GM06990 (cell line): ENCODE results near the gene MEGF11.
A peak's percentile ranks its signal among the peaks of the same experiment; 100 is the strongest.

Experiments used
- DNase-seq: peaks from one replicate; pipeline ENCODE4 v3.0.0-alpha.2; 2011; ENCODE audit not compliant: insufficient read length; ENCODE audit errors: extremely low read depth
- H3K27me3 ChIP-seq: replicated peaks from 2 replicates; pipeline ENCODE4 v1.6.0; 2011; ENCODE audit warnings: low read length; ENCODE audit not compliant: control insufficient read depth, insufficient read depth
- H3K36me3 ChIP-seq: 2 replicates; pipeline ENCODE4 v1.5.1; 2011; ENCODE audit warnings: low read length; ENCODE audit not compliant: control insufficient read depth, insufficient read depth
- H3K4me3 ChIP-seq: replicated peaks from 2 replicates; pipeline ENCODE4 v1.5.1; 2011; ENCODE audit warnings: low read depth, mild to moderate bottlenecking, control low read depth, low read length
- TF ChIP-seq, protein P1 (sequence below): IDR thresholded peaks from 2 replicates; pipeline ENCODE4 v1.5.1; 2011; ENCODE audit warnings: low read length, control low read depth, mild to moderate bottlenecking, inconsistent platforms; ENCODE audit not compliant: insufficient read depth, poor library complexity, severe bottlenecking

The MEGF11 gene

DNA sequence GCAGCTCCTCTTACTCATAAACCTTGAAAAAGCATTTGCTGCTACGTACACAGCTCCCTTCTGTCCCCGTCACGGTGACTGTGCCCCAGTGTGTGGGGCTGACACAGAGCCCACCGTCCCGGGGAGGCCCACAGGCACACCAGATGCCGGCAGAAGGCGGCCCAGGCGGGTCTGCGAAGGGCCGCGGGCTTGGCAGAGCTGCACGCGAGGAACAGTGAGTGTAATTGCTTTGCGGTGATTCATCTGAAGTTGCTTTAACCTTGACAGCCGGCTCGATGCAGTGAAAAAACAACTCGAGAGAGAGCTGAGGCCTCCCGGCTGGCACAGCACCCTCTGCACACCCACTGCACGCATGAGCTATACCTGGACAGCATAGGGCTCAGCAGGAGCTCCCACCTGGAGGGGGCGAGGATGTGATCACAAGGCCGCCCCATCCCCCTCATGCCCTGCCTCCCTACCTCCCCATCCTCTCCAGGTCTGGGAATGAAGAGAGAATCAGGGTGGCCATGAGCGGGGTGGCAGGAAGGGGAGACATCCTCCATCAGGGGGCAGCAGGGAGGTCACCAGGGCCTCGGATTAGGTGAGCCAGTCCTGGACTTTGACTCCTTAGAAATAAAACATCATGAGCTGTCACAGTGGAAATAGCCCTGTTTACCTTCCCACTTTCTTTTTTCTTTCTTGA lies 172.7 kb downstream of the MEGF11 start:
- H3K4me3 ChIP-seq, result no peak overlapping the region
- no peak for DNase-seq
- no peaks in the 10 kb centered on the region; the same call in 1 of the 2 replicates for H3K27me3 ChIP-seq
- TF ChIP-seq, protein P1, sequence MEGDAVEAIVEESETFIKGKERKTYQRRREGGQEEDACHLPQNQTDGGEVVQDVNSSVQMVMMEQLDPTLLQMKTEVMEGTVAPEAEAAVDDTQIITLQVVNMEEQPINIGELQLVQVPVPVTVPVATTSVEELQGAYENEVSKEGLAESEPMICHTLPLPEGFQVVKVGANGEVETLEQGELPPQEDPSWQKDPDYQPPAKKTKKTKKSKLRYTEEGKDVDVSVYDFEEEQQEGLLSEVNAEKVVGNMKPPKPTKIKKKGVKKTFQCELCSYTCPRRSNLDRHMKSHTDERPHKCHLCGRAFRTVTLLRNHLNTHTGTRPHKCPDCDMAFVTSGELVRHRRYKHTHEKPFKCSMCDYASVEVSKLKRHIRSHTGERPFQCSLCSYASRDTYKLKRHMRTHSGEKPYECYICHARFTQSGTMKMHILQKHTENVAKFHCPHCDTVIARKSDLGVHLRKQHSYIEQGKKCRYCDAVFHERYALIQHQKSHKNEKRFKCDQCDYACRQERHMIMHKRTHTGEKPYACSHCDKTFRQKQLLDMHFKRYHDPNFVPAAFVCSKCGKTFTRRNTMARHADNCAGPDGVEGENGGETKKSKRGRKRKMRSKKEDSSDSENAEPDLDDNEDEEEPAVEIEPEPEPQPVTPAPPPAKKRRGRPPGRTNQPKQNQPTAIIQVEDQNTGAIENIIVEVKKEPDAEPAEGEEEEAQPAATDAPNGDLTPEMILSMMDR, result peak; percentile 21
- H3K36me3 ChIP-seq, result no peaks in the 10 kb centered on the region

DNA sequence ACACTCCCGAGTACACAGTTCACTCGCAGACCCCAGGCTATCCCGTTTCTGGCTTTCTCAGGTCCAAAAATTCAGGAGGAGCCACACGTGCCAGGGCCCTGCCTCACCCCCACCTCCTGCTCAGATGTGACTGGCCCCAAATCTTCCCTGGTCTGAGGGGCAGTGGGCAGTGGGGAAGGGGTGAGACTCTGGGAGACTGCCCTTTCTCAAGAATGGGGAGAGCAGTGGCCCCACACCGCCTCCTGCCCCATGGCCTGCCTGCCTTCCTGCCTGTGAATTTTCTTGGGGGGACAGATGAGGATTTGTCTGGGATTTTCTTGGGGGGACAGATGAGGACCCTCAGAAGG lies 174.6 kb downstream of the MEGF11 start:
- Histone ChIP-seq H3K36me3 (no peaks in the 10 kb centered on the region), H3K27me3 (no peaks in the 10 kb centered on the region; the same call in 1 of the 2 replicates), H3K4me3 (no peak overlapping the region)
- TF ChIP-seq, protein P1, result no peak
- DNase-seq, result no peak

DNA sequence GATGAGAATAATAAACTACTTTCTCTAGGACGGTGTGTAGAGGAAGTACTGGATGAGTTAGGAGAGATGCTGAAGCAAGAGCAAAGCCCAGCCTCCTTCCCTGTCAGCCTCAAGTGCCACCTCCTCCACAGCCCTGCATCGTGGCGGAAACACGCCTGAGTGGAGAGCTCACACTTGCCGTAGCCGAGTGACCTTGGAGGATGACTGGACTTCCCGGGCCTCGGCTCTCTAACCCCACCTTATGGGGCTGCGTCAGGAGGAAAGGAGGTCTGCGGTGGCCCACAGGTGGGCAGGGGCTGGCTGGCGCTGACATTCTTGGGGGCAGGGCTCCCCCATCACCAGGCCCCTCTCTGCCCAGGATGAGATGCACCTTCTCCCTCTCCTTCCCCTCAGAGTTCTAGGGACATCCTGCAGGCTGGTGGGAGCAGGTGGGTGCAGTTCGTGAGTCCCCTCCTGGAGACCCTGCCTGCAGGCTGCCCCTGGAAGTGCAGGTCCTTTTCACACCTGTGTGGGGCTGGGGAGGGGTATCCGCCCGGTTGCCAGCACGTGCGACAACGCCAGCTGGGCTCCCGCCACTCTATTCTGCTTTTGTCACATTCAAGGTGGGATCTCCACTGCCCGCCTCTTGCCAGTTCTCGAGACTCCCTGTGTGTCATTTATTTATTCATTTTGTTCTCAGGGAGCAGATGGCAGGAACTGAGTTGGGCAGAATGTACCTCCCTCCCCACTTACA lies 175.2 kb downstream of the MEGF11 start:
- DNase-seq, result no peak
- TF ChIP-seq, protein P1, result no peak
- Histone ChIP-seq H3K4me3 (no peak overlapping the region), H3K36me3 (no peaks in the 10 kb centered on the region), H3K27me3 (no peaks in the 10 kb centered on the region; the same call in 1 of the 2 replicates)

DNA sequence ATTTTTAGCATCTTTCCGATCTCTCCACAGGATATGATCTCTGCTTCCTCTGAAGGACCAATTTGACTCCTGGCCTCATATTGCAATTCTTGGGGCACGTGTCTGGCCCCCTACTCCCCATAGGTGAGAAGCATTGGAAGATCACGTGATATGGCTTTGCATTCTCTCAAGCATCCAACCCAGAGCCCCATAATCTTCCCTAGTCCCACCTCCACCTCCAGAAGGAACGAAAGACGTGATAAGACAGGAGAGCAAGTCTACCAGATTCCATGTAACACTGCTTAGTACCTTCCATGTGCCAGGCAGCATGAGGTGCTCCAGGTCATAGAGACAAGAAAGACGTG lies 176.3 kb downstream of the MEGF11 start:
- no peak for DNase-seq
- Histone ChIP-seq H3K36me3 (no peaks in the 10 kb centered on the region), H3K4me3 (no peak overlapping the region), H3K27me3 (no peaks in the 10 kb centered on the region; the same call in 1 of the 2 replicates)
- TF ChIP-seq, protein P1, result no peak

DNA sequence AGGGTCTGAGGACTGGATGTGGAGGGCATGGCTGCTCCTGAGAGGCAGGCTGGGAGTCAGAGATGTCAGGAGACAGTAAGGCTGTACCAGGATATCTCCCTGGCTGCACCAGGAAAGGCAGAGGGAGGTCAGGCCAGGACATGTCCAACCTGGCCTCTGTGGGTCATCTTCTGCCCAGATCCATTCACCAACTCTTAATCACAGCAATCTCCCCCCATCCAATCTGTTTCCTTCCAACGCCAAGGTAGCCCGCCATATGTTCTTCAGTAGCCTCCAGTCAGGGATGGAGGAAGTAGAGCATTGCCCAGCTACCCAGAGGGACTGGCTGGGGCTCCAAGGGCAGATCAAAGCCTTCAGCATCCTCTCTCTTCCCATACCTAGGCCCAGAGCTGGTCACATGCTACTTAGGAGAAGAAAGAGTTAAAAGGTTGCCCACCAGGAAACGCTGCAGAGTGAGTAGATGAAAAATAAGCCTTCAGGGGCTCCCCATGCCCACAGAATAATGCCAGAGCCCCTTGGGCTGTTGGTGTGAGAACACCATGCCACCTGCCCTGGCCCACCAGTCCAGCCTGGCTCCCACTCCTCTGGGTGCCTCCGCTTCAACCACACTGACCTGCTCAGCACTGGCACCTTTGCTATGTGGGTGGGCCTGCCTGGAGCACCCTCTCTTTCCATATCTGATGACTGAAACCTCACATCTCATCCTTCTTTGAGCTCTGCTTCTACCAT lies 176.8 kb downstream of the MEGF11 start:
- no peak for DNase-seq
- H3K27me3 ChIP-seq, result no peaks in the 10 kb centered on the region; the same call in none of the 2 replicates

More for the DNA sequence above, 176.8 kb downstream of the MEGF11 start:
- TF ChIP-seq, protein P1, result no peak
- Histone ChIP-seq H3K4me3 (no peak overlapping the region), H3K36me3 (no peaks in the 10 kb centered on the region)
